HG03520 (cell line): Measurements from ENCODE around the gene TMEM18.
"Not testable (repeated sequence)": the region's sequence is repeated elsewhere in the genome, so short reads cannot be mapped to it uniquely, and the experiment has no call there.

Source experiments
- ATAC-seq: cut with Tn5 transposase; IDR thresholded peaks from one replicate; pipeline ENCODE4 v1.9.1; 2021; ENCODE audit warnings: mild to moderate bottlenecking, moderate library complexity; ENCODE audit not compliant: unreplicated experiment

TMEM18 gene

GRCh38 chr2:694174-694573, 17.0 kb upstream of the TMEM18 start:
- no peak for ATAC-seq

GRCh38 chr2:693606-694005, 16.4 kb upstream of the TMEM18 start:
- no peak for ATAC-seq

- ATAC-seq: no peak
Measured at GRCh38 chr2:692767-693166, 15.6 kb upstream of the TMEM18 start.

- ATAC-seq: no peak
Measured at GRCh38 chr2:691821-692761, 14.9 kb upstream of the TMEM18 start.

GRCh38 chr2:690799-691198, 13.6 kb upstream of the TMEM18 start:
- ATAC-seq: no peak

- no peak for ATAC-seq
Measured at GRCh38 chr2:689877-690510, 12.8 kb upstream of the TMEM18 start.

- ATAC-seq: no peak
Measured at GRCh38 chr2:689237-689636, 12.0 kb upstream of the TMEM18 start.

- no peak for ATAC-seq
Measured at GRCh38 chr2:688504-689076, 11.4 kb upstream of the TMEM18 start.

- ATAC-seq: no peak
Measured at GRCh38 chr2:685421-685820, 8.2 kb upstream of the TMEM18 start.

- ATAC-seq: not testable (repeated sequence)
Measured at GRCh38 chr2:684913-685312, 7.7 kb upstream of the TMEM18 start.

- no peak for ATAC-seq
Measured at GRCh38 chr2:682226-682625, 5.0 kb upstream of the TMEM18 start.

GRCh38 chr2:681312-681711, 4.1 kb upstream of the TMEM18 start:
- ATAC-seq: no peak

- no peak for ATAC-seq
Measured at GRCh38 chr2:680496-680895, 3.3 kb upstream of the TMEM18 start.

GRCh38 chr2:678964-679363, 1.8 kb upstream of the TMEM18 start:
- no peak for ATAC-seq

GRCh38 chr2:677959-678550, 849 bp upstream of the TMEM18 start:
- ATAC-seq: no peak

- ATAC-seq: peak; percentile 72
Measured at GRCh38 chr2:676647-677055, 555 bp downstream of the TMEM18 start.

- peak; percentile 31 for ATAC-seq
Measured at GRCh38 chr2:675982-676646, 1.1 kb downstream of the TMEM18 start.

GRCh38 chr2:675460-675859, 1.7 kb downstream of the TMEM18 start:
- no peak for ATAC-seq

- no peak for ATAC-seq
Measured at GRCh38 chr2:675051-675450, 2.2 kb downstream of the TMEM18 start.

- ATAC-seq: no peak
Measured at GRCh38 chr2:674321-674985, 2.8 kb downstream of the TMEM18 start.
